Rectal smooth muscle tissue (tissue), 1 donor: Measurements from ENCODE around the gene DCN.
"Not testable (repeated sequence)": the region's sequence is repeated elsewhere in the genome, so short reads cannot be mapped to it uniquely, and the experiment has no call there.

Experiments used
- H3K27ac ChIP-seq: one replicate; pipeline ENCODE4 v1.7.0; 2013; ENCODE audit warnings: low read depth, low read length, inconsistent platforms
- H3K27me3 ChIP-seq: one replicate; pipeline ENCODE4 v1.7.0; 2013; ENCODE audit warnings: low read length; ENCODE audit not compliant: control insufficient read depth, insufficient read depth
- H3K36me3 ChIP-seq: one replicate; pipeline ENCODE4 v1.7.0; 2013; ENCODE audit warnings: low read length; ENCODE audit not compliant: control insufficient read depth, insufficient read depth
- H3K4me1 ChIP-seq: one replicate; pipeline ENCODE4 v1.7.0; 2013; ENCODE audit warnings: low read length; ENCODE audit not compliant: control insufficient read depth, insufficient read depth
- H3K4me3 ChIP-seq: one replicate; pipeline ENCODE4 v1.7.0; 2013; ENCODE audit warnings: low read length
- H3K9ac ChIP-seq: one replicate; pipeline ENCODE4 v1.7.0; 2013; ENCODE audit warnings: low read length

DCN gene

DNA sequence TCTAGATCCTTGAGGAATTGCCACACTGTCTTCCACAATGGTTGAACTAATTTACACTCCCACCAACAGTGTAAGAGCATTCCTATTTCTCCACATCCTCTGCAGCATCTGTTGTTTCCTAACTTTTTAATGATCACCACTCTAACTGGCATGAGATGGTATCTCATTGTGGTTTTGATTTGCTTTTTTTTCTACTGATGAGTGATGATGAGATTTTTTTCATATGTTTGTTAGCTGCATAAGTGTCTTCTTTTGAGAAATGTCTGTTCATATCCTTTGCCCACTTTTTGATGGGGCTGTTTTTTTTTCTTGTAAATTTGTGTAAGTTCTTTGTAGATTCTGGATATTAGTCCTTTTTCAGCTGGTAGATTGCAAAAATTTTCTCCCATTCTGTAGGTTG is 24.7 kb upstream of the DCN start:
- H3K4me3 ChIP-seq, H3K27me3 ChIP-seq, H3K27ac ChIP-seq, H3K36me3 ChIP-seq, H3K4me1 ChIP-seq, H3K9ac ChIP-seq: not testable (repeated sequence)

DNA sequence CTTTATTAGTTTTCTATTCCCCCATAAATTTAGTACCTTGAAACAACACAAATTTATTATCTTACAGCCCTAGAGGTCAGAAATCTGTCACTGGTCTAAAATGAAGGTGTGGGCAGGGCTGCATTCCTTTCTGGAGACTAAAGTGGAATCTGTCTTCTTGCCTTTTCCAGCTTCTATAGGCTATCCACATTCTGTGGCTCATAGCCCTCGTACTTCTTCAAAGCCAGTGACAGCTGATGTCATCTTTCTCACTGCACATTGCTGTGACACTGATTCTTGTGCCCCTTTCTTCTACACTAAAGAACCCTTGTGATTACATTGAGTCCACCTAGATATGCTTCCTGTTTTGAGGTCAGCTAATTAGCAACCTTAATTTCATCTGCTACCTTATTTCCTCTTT is 23.2 kb upstream of the DCN start:
- H3K27me3 ChIP-seq = no peaks in the 10 kb centered on the region
- H3K4me1 ChIP-seq = no peaks in the 10 kb centered on the region
- no peak overlapping the region for H3K9ac ChIP-seq
- no peak overlapping the region for H3K27ac ChIP-seq
- no peak overlapping the region for H3K4me3 ChIP-seq
- no peaks in the 10 kb centered on the region for H3K36me3 ChIP-seq

DNA sequence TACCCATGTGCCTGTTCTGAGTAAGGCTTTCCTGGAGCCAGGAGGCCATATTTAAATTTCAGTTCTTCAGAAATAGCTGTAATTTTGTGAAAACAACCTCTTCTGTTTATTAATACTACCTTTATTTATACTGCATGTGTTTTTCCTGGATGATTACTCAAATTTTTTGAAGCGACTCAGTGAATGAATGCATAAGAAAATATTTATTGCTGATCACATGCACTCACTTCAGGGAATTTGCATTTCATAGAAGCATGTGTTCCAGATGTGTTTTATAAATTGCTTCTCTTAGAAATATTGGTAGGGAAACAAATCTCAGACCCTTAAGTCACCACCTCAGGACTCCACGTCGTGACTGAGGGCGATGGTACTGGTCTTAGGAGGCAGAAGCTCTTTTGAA is 21.8 kb upstream of the DCN start:
- Histone ChIP-seq H3K4me3 (no peak overlapping the region), H3K4me1 (no peaks in the 10 kb centered on the region), H3K36me3 (no peaks in the 10 kb centered on the region), H3K27me3 (no peaks in the 10 kb centered on the region), H3K9ac (no peak overlapping the region), H3K27ac (no peak overlapping the region)

DNA sequence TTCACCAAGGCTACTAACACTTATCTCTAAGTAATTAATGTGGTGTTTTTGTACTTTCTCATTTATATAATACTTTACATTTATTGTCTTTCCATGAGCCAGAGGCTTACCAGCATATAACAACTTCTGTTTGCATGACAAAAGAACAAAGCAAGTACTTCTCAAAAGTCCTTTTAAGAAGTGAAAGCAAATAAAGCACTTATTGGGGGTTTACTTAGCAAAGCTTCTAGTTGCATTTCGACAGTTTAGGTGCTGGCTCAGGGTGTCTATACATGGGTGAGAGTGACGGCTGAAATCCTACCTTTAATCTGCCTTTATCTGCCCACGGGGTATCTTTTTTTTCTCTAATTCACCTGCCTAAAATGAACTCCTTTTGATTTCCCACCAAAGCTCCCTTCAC is 21.0 kb upstream of the DCN start:
- H3K9ac ChIP-seq = no peak overlapping the region

DNA sequence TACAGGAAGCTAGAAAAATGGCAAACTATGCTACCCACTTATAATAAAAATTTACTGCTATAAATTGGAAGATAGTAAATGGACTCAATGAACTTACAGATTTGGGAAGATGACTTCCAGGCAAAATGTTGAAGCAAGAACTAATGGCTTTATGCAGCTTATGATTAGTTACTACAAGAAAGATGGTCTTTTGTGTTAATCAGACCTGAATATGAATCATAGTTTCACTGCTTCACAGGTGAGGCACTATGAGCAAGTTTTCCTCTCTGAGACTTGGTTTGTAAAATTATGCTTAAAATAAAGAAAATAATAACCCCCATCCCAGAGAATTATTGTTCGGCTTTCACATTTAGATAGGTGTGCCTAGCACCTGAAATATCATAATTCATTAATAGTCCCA is 19.8 kb upstream of the DCN start:
- no peaks in the 10 kb centered on the region for H3K27me3 ChIP-seq
- H3K27ac ChIP-seq = no peak overlapping the region
- no peaks in the 10 kb centered on the region for H3K4me1 ChIP-seq
- no peak overlapping the region for H3K9ac ChIP-seq
- no peak overlapping the region for H3K4me3 ChIP-seq
- H3K36me3 ChIP-seq = no peaks in the 10 kb centered on the region

More for the DNA sequence above, 21.0 kb upstream of the DCN start:
- Histone ChIP-seq H3K4me3 (no peak overlapping the region), H3K27me3 (no peaks in the 10 kb centered on the region), H3K36me3 (no peaks in the 10 kb centered on the region), H3K4me1 (no peaks in the 10 kb centered on the region), H3K27ac (no peak overlapping the region)

DNA sequence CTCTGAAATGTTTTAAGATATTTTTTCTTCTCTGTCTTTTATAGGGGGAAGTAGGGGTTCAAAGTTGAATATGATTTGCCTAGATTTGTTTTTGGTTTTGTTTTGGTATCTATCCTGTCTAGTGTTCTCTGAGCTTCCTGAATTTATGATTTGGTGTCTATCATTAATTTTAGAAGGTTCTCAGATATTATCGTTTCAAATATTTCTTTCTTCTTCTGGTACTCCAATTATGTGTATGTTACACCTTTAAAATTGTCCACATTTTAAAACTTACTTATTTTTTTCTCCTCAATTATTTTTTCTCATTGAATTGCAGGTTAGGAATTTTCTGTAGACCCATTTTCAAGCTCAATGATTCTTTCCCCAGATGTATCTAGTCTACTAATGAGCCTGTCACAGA is 13.8 kb upstream of the DCN start:
- Histone ChIP-seq H3K27me3 (no peaks in the 10 kb centered on the region), H3K4me1 (no peaks in the 10 kb centered on the region), H3K9ac (no peak overlapping the region), H3K4me3 (no peak overlapping the region), H3K36me3 (no peaks in the 10 kb centered on the region), H3K27ac (no peak overlapping the region)

DNA sequence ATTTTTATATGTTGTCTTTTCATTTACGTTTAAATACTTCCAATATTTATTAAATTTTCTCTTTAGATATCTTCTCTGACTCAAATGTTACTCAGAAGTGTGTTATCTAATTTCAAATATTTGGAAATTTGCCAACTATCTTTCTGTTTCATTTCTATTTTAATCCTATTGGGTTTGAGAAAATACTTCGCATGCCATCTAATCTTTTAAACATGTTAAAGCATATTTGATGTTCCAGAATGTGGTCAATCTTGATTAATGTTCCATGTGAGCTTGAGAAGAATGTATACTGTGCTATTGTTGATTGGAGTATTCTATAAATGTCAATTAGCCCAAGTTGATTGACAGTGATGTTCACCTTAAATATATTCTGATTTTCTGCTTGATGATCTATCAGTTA is 11.9 kb upstream of the DCN start:
- H3K36me3 ChIP-seq = no peaks in the 10 kb centered on the region
- H3K4me3 ChIP-seq = no peak overlapping the region
- H3K9ac ChIP-seq = no peak overlapping the region
- no peaks in the 10 kb centered on the region for H3K27me3 ChIP-seq
- H3K27ac ChIP-seq = no peak overlapping the region
- H3K4me1 ChIP-seq = no peaks in the 10 kb centered on the region

DNA sequence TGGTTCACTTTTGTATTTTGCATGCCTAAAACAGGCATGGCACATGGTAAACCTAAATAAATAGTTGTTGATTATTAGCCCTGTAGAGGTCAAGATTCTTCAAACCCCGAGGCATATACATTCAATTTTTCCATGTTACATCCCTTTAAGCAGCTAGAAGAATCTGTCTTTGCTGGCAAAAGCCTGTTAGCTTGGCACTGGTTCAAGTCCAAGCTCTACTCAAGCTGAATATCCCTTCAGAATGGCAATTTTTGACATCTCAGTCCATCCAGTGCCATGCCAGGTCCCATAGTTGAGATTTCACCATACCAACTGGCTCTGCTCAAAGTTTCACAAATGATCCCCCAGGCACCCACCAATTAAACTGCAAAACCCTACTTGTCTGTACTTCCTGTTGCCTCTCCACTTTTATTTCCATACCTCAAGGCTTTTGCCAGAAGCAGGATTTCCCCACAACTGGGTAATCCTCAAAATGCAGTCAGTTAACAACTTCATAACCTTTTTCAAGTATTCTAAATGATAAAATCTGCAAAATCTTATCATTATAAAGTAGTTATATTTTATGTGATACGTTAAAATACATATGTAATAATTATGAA is 9.0 kb upstream of the DCN start:
- H3K4me1 ChIP-seq = peaks cover under 1% of the 10 kb centered on the region

DNA sequence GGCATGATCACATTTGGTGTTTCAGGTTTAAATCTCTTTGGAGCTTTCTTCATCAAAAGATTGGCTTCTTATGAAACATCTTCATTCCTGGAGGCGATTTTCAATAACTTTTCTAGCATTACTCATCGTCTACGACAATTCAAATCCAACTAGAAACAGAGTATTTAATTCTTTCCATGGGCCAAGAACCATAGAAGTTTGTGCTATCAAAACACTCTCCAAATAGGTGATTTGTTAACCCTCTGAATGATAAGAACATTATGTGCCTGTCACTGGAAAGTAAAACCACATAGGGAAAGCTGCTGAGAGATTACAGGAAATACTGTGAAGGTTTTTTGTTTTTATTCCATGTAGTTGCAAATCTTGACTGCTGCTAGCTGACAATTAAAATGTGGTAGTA is 6.9 kb upstream of the DCN start:
- no peaks in the 10 kb centered on the region for H3K36me3 ChIP-seq
- no peaks in the 10 kb centered on the region for H3K27me3 ChIP-seq
- no peak overlapping the region for H3K9ac ChIP-seq
- no peak overlapping the region for H3K4me3 ChIP-seq
- H3K4me1 ChIP-seq = peaks cover 11% of the 10 kb centered on the region
- H3K27ac ChIP-seq = no peak overlapping the region

More for the DNA sequence above, 9.0 kb upstream of the DCN start:
- no peak overlapping the region for H3K4me3 ChIP-seq
- H3K9ac ChIP-seq = no peak overlapping the region
- H3K27ac ChIP-seq = no peak overlapping the region
- no peaks in the 10 kb centered on the region for H3K36me3 ChIP-seq
- no peaks in the 10 kb centered on the region for H3K27me3 ChIP-seq

DNA sequence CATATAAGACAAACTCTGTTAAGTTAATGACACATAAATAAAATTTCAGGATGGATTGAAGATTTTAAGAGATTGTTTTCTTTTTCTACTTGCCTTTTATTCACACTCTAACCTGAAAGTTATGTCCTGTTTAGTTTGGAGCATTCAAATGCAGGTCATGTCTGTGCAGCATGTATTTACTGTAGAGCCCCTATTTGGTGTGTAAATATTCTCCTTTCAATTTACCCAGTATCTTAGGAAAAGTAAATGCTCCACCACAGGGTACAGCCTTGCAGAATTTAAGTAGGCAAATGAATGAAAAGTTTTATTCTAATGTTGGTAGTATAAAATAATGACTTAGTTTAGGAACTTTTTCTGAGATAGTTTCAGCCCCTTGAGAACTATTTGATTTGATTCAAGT is 6.2 kb upstream of the DCN start:
- H3K36me3 ChIP-seq = no peaks in the 10 kb centered on the region
- no peak overlapping the region for H3K4me3 ChIP-seq
- H3K27ac ChIP-seq = no peak overlapping the region
- H3K27me3 ChIP-seq = no peaks in the 10 kb centered on the region
- H3K9ac ChIP-seq = no peak overlapping the region
- peaks cover 11% of the 10 kb centered on the region for H3K4me1 ChIP-seq

DNA sequence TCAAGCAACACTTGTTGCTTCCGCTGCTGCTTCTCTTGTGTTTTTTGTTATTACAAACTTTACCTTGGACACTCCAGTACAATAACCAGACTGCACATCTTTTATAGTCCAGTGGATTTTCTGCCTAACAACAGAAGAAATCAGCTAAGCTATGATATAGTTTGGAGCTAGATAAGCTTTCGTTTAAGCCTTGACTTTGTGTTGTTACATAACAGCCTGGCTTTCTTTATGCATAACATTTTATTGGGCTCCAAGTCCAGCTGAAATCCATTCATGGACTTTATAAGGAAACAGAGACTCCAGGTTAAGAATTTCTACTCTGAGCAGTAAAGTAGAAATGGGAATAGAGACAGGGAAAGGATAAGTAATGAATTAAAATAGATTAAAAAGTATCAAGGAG is 3.5 kb upstream of the DCN start:
- Histone ChIP-seq H3K27me3 (no peaks in the 10 kb centered on the region), H3K4me3 (no peak overlapping the region), H3K36me3 (no peaks in the 10 kb centered on the region), H3K9ac (no peak overlapping the region), H3K27ac (peak overlapping the region; percentile 79), H3K4me1 (peaks cover 15% of the 10 kb centered on the region)

DNA sequence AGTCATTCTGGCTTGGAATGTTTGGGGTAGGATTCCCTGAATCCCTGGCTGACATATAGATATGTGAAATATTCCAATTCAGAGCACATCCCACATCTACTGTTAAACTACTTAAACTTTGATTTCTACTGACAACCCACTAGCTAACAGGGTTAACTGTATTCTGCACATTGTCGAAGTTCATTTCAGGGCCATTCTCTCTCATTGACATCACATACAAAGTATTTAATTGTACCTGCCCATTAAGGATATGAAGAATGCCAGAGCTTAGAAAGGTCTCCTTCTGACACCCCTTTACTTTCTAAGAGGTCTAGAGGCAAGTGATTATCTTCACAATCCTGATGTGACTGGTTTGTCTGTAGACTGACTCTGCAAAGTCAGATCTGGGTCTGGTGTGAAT is 2.8 kb upstream of the DCN start:
- no peak overlapping the region for H3K4me3 ChIP-seq
- peak overlapping the region; percentile 79 for H3K27ac ChIP-seq
- H3K27me3 ChIP-seq = no peaks in the 10 kb centered on the region
- H3K36me3 ChIP-seq = no peaks in the 10 kb centered on the region
- no peak overlapping the region for H3K9ac ChIP-seq
- H3K4me1 ChIP-seq = peaks cover 15% of the 10 kb centered on the region

DNA sequence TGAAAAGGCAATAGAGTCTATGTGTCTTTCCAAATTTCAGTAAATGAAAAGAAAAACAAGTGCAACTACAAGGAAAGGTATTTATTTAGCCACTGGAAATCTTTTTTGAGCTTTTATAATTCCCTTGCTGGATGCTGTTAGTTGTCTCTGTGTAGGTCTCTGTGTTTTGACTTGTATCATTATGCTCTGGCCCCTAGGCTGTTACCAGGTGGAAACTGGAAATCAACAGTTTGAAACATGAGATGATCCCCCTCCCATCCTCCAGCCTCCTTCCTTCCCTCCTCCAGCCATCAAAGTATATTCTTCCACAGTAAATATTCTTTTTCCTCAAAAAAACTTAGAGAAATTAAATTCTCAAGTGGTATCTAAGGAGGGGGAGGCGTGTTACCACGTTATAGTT is 934 bp upstream of the DCN start:
- no peaks in the 10 kb centered on the region for H3K36me3 ChIP-seq
- no peak overlapping the region for H3K9ac ChIP-seq
- H3K27ac ChIP-seq = no peak overlapping the region
- peaks cover 15% of the 10 kb centered on the region for H3K4me1 ChIP-seq
- H3K27me3 ChIP-seq = no peaks in the 10 kb centered on the region
- no peak overlapping the region for H3K4me3 ChIP-seq
